GM18867 (cell line): Measurements from ENCODE around the gene ROR1.

ENCODE experiments used
- ATAC-seq: cut with Tn5 transposase; IDR thresholded peaks from one replicate; pipeline ENCODE4 v1.9.1; 2021; ENCODE audit warnings: mild to moderate bottlenecking, moderate library complexity; ENCODE audit not compliant: unreplicated experiment

ROR1 gene

DNA sequence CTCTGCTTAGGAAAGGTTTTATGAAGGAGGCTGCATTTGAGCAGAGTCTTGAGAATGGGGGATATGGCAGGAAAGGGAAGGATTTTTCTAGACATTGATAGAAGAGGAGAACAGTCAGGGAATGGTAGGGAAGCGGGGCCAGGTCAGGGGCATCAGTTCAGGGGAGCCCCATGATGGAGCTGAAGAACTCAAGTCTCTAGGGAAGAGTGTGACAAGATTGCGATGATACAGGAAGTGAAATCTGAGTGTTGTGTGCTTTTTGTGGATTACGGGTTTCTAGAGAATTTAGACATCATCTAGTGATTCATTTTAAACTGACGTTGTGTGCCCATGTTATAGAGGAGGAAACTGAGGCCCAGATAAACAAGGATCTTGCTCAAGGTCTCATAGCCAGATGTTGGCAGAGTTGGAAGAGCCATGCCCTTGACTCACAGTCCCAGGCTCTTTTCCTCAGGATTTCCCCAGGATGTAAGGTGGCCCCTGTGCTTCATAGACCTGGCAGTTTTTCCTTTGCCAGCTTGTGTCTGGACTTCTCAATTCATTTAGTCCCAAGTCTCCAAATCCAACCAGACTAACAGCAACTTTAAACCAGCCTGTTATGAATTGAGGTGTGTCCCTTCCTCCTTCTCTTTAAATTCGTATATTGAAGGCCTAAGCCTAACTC is 130.3 kb downstream of the ROR1 start:
- ATAC-seq = no peak

DNA sequence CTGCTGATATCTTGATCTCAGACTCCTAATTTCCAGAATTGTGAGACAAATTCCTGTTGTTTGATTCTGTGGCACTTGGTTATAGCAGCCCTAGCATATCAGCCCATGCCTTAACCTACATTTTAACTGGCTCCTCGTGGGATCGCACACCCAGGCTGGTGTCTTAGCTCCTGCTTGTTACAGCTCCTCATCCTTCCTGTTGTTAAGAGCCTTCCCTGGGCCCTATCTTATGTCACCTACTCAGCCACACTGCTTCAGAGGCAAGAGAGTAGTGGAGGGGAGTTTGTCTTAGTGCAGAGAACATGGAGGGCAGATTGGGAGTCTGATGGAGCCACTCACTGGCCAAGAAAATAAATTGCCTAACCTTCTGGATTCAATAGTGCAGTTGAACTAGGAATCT is 131.0 kb downstream of the ROR1 start:
- ATAC-seq = no peak

DNA sequence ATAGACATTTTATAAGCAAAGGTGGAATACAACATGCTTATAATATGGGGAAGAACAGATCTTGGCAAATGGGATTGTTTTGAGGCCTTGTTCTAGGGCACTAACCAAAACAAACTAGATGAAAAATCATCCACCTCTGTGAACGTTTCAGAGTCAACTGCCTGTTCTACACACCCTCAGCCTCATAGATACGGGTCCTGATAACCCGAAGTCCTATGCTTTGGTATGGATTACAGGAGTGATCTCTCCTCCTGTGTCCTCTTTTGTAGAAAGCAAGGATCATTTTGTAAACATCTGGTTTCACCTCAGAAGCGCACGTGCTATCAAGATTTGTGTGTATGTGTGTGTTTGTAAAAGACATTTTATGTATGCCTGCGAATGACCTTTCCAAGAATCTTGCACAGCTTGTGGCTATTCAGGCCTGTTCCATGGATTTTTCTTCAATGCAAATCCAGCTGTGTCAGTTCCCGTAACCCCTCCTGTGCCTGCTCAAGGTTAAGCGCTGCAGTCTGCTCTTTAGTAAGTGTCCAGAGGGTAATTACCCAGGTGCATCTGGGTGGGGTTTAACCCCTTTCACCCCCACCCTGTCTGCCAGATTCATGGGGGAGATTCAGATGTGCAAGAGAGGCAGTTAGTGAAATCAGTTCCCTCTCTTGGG is 132.4 kb downstream of the ROR1 start:
- ATAC-seq = no peak

DNA sequence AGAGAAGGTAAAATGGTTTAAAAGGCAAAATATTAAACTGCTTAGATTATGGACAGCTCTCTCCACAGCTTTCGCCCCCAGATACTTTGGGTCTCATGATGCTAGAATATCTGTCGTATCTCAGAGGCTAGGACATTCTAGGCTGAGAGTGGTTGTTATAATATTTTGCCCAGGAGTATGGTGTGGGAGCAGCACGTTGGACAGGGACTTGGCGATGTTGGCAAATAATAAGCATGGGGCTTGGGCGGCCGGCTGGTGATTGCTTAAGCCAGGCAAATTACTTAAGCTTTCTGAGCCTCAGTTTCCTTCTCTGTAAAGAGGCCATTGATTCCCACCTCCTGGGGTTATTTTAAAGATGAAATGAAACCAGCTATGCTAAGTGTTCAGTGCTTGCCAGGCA is 133.2 kb downstream of the ROR1 start:
- no peak for ATAC-seq

DNA sequence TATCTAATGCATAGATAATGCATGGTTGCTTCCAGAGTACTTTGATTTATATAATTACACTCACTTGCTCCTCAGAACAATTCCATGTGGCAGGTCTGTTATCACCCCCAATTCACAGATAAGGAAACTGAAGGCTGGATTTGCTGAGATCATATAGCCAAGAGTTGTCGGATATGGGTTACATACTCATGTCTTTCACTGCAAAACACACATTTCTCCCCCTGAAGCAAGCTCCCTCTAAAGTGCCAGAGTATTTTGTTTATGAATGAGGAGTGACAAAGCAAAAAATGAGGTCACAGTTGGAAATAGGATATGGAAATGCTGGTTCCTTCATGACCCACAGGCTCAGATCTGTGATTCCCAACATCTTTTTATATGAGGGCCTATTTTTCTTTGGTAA is 134.2 kb downstream of the ROR1 start:
- ATAC-seq = no peak

DNA sequence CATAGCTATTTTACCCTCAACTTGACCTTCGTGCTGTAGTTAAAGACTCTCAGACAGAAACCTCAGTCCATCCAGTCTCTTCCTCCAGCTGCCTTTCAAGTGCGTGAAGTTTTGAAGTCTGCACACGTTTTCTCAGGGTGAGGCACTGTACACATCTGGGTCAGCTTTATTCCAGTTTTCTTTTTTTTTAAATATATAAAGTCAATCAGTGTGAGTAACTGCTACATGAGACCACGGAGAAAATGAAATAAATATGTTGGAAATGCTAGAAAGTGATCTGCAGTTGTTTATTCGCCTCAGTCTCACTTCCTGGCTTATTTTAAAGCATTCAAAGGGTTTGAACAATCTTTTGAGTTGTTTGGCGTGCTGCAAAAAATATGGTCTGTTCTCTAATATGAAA is 135.7 kb downstream of the ROR1 start:
- no peak for ATAC-seq

DNA sequence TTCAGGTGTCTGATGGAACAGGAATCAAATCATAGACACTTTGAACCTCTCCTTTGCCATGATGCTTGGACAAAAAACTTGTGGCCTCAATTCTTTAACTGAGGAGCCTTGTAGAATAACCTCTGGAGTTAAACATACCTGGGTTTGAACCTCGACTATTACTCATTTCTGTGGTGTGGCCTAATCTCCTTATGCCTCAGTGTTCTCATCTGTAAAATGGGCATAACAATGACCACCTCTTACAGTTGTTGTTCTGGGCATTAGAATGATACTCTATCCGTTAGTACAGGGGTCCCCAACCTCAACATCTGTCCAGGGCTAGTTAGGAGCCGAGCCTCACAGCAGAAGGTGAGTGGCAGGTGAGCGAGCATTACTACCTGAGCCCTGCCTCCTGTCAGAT is 137.2 kb downstream of the ROR1 start:
- no peak for ATAC-seq

DNA sequence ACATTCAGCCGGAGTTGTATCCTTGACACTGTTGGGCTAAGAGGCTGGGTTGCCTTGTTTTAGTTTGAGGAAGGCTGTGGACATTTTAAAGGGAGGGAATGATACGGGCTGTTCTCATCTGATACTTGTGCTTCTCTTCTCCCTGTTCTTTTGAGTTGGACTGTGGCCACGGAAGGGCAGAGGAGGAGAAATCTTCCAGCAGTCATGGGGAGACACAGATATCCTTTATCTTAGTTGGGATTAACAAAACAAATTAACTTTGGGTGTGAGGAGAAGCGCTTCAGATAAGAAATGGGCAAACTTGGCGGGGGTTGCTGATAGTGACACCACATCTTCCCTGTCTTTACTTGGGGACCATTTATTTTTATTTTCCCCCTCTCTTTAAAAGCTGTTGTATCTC is 138.8 kb downstream of the ROR1 start:
- no peak for ATAC-seq

DNA sequence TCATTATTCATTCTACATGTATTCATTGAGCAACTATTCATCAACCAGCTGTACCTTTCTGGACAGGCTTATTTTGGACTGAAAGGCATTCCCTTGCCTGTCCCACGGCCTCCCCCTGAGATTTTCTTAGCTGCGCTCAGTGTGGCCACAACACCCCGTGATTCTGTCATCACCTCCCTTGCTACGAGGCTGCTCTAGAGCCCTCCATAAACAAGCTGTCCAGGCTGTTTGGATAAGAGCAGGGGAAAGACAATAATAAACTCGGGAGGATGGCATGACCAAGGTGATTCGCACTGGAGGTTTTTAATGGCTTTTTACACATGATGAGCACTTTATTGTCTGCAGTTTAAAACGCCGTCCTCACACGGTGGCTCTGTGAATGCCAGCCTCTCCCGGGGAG is 139.7 kb downstream of the ROR1 start:
- no peak for ATAC-seq

DNA sequence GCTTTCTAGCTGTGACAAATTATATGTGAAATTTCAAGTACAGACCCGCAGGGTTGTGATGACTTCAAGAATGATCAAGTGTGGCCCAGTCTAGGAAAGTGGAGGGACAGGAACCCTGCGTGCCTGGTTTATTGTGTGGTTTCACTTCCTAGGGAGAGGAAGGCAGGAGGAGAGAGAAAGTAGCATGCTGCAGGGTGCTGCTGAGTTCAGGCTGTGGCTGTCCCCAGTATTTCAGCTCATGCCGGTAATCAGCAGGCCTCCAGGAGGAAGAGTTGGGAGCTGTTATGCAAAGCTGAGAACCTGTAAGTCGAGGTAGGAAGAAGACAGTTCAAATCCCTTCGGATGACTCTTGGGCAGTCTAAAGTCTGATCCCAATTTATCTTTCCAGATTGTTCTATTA is 140.4 kb downstream of the ROR1 start:
- ATAC-seq = no peak

DNA sequence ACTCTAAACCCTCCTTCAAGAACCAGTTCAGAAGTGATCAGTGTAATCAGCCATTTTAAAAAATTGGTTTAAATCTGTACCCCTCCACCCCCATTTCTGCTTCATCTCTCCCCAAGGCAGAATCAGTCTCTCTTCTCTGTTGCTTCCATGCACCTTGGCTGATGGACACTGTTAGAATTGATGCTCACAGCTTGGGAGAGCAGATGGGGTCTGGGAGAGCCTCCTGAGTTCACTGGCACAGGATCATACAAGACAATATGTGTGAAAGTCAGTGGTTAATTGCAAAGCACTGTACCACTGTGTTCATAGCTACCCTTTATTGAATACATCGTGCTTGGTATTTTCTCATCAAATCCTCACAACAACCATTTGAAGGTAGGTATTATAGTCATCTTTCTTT is 140.9 kb downstream of the ROR1 start:
- no peak for ATAC-seq

DNA sequence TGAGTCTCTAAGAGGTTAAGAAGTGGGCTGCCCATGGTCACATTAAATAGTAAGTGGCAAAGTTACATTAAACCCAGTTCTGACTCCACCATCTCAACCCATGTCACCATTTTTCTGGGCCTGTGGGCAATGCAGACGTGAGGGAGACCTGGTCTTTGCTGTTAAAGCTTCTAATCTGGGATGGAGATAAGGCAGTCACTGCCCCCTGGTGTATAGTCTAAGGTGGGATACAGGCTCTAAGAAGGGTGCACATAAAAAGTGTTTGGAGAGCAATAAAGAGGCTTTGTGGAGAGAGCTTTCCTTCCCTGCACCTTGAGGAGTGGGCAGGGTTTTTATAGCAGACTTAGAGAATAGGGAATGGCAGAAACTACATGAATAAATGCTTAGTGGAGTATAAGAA is 141.3 kb downstream of the ROR1 start:
- no peak for ATAC-seq

DNA sequence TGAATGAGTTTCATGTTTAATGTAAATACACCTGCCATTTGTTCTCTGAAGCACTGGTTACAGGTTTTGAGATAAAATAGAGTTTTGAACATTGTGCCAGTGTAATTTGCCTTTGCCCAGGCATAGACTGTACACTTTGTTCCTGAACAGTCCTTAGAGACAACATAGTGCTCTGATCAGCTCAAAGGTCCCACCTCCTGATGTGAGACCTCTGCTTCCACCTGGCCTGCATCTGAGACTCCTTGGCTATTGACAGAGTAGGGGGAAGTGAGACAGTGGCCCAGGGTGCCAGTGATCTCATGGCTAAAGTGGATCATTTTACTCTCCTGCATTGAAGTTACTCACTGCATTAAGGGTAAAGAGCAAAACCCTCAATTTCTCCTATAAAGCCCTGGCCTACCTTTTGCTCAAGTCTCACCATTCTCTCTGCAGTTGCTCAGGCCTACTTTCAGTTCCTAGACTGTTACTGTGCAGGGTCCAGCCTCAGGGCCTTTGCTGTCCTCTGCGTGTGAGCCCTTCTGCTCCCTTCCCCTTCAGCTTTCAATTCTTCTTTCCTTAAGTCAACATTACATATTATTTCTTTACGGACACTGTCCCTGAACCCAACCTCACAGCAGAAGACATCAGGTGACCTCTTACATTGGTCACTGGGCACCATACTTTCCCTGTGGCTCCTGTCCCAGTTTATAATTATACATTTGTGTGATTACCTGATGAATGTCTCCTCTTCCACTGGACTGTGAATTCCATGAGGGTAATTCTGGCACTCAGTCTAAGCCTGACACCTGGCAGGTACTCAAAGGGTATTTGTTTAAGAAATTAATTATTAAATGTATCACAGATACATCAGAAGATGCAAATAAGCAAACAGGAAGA is 142.9 kb downstream of the ROR1 start:
- ATAC-seq = no peak

DNA sequence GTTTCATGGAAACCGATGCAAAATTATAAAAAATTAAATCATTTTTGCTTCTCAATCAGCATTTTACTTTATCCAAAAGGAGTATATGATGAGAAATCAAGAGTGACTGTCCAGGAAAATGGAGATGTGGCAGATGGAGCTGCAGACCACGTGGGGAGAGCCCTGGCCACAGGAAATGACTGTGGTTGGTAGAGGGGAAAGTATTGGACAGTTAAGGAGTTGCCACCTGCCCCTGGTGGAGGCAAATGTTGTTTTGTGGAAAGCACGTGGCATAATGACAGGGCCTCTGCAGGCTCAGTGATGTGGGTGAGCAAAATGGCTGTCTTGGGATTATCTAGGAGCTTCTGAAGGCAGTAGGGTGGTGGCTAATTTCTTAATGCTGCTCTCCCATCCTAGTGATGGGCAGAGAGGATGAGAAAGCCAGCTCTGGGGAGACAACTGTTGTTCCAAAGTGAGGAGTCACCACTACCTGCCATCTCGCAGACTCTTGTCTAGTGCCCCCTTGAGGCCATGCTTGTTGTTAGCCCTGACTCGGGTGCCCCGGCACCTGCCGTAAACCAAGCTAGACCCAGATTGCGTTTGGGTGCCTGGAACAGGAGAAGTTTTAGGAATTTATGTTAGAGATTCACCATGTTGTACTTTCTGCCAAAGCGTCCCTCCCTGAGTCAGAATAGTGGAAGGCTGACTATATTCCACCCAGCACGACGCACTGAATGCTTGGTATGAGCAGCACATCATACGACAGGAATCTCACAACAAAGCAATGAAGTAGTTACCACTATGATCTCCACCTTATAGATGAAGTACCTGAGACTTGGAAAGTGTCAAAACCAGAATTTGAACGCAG is 144.0 kb downstream of the ROR1 start:
- ATAC-seq = no peak

DNA sequence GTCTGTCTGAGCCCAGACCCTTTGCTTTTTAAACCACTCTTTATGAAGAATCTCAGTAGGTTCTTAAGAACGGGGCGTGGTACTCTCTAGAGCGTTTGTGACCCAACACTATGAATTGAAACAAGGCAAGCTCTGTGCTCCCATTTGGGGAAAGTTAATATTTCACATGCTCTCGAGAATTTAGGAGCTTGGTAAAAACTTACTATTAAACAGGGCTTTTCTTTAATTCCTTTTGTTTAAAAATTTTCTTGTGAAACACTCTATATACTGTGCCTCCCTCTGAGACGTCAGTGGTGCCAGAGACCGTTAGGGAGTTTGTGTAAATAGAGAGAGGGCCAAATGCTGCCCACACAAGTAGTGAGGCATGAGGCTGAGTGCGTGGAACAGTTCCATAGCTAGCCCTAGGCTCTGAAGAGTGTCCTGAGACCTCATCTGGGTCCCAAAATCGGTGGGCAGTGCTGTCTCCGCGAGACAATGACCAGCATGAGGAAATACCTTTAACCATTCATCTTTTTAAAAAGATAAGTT is 144.7 kb downstream of the ROR1 start:
- no peak for ATAC-seq

DNA sequence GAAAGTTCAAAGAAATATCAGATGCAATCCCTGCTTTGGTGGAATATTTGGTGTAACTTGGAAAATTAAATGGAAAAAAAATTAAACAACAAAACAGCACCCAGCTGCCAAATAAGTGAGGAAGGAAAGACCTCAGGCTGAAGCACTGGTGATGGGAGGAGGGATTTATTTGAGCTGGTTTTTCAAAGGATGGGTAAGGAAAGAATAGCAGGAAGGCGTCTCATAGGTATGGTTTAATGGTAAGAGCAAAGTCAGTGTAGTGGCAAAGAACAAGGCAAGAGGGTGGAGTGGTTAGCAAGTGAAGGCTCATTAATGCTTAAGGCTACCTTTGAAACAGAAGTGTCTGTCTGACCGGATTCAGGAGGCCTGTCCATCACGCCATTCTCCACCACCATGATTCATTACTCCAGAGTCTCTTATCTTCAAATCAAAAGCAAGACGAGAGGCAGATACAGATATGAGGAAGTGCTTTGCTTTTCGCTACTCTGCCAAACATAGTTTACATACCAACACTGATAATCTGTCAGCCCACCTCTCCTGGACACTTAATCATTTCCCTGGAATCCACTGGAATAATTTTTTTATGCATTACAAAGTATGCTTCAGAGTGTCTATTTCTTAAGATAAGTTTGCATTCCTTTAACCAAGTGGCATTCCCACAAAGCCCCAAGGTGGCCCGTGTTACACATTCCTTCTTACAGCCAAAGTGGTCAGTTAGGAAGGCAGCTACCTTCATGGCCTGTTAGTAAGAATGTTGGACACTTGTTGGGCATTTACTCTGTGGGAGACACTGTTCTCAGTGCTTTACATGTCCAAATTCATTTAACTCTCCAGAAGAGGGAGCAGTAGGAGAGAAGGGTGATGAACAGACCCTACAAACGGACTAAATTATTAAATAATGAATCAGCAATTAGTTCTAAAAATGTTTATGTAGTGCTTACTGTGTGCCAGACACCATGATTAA is 146.6 kb downstream of the ROR1 start:
- ATAC-seq = no peak

DNA sequence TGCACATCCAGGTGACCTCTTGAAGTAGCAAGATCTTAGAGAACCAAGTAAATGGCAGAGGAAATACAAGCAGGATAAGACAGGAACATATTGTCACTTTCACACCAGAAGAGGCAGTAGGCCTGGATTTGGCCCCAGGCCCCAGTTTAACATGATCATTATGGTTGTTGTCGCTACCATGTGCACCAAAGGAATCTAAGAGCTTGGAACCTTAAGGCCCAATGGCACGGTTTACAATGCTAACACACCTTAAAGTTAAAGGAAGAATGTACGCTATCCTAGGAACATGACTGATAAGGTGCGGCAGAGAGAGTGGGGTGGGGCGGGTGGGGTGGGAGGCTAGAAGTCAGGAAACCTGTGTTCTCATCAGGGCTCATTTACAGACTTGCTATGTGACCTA is 147.5 kb downstream of the ROR1 start:
- ATAC-seq = no peak

DNA sequence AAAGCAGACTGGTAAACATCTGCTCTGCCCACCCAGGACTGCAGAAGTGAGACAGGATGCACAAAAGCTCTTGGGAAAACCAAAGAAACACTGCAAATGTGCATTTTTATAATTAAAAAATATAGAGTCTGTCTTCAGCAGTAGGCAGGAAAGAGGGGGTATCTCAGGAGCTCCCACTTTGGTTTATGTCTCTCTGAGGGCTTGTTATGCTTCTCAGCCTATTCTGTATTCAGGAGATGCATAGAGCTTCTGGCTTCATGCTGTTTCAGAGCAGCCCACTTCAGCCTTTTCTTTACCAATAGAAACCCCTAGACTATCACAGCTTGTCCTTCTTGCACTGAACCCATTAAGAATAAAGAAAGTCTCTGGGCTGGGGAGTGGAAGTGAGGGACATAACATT is 148.0 kb downstream of the ROR1 start:
- no peak for ATAC-seq

DNA sequence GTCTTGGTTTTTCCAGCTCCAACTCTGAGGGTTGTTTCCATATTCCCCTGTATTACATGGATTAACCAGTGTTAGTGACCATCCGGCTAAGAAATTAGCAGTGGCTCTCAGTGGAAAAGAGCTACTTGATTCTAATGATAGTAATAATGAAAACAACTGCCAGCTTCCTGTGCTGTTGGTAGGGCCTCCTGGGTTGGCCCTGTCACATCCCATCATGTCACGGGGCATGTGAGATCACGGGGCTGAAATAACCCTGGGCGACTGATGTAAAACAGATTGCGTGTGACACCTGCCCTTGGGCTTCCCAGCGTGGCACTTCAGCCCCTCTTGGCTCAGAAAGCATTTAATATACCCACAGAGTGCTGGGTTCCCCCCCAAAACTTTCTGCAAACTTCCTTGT is 149.0 kb downstream of the ROR1 start:
- no peak for ATAC-seq

DNA sequence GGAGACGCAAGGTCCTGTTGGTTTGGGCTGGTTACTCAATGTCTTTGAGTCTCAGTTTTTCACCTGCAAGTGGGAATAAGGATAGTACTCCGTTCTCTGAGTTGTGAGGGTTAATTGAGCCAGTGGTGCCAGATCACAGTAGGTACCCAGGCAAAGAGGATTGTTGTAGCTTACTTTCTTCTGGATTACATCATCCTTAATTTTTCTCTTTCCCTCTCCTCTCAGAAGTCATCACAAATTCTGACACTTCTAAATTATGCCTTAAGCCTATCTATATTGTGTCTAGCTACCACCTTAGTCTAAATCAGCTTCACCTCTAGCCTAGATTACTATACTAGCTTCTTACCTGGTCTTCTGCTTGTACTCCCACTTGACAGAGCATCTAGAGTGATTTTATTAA is 149.5 kb downstream of the ROR1 start:
- ATAC-seq = no peak
